HEK293T (cell line): ENCODE results near the gene CKS1B.

Experiments
- ARNT ChIP-seq: fragments of 450-650 bp; IDR thresholded peaks from 2 replicates; pipeline ENCODE4 v1.6.1; 2017; ENCODE audit warnings: mild to moderate bottlenecking
- BHLHE40 ChIP-seq: fragments of 450-650 bp; IDR thresholded peaks from 2 replicates; pipeline ENCODE4 v1.6.1; 2016; ENCODE audit warnings: mild to moderate bottlenecking, moderate library complexity, borderline replicate concordance
- CTBP1 ChIP-seq: fragments of 450-650 bp; IDR thresholded peaks from 2 replicates; pipeline ENCODE4 v1.6.1; 2016; ENCODE audit warnings: borderline replicate concordance
- ELF4 ChIP-seq: fragments of 450-650 bp; IDR thresholded peaks from 2 replicates; pipeline ENCODE4 v1.6.1; 2017; ENCODE audit warnings: antibody characterized with exemption
- FOXK2 ChIP-seq: fragments of 450-650 bp; IDR thresholded peaks from 2 replicates; pipeline ENCODE4 v1.6.1; 2016; ENCODE audit warnings: mild to moderate bottlenecking
- FOXM1 ChIP-seq: fragments of 450-650 bp; IDR thresholded peaks from 2 replicates; pipeline ENCODE4 v1.6.1; 2017; ENCODE audit warnings: mild to moderate bottlenecking, borderline replicate concordance
- HDGF ChIP-seq: fragments of 450-650 bp; IDR thresholded peaks from 2 replicates; pipeline ENCODE4 v1.6.1; 2017; ENCODE audit warnings: antibody characterized with exemption, borderline replicate concordance
- LEF1 ChIP-seq: fragments of 450-650 bp; IDR thresholded peaks from 2 replicates; pipeline ENCODE4 v1.6.1; 2017; ENCODE audit warnings: mild to moderate bottlenecking, borderline replicate concordance
- NFRKB ChIP-seq: fragments of 450-650 bp; IDR thresholded peaks from 2 replicates; pipeline ENCODE4 v1.6.1; 2016; ENCODE audit warnings: mild to moderate bottlenecking, moderate library complexity
- SP1 ChIP-seq: fragments of 450-650 bp; IDR thresholded peaks from 2 replicates; pipeline ENCODE4 v1.6.1; 2017
- SUZ12 ChIP-seq: fragments of 450-650 bp; IDR thresholded peaks from 2 replicates; pipeline ENCODE4 v1.6.1; 2016; ENCODE audit warnings: mild to moderate bottlenecking
- TF ChIP-seq, protein P1 (sequence below): fragments of 450-650 bp; IDR thresholded peaks from 2 replicates; pipeline ENCODE4 v1.6.1; 2016

DNA sequence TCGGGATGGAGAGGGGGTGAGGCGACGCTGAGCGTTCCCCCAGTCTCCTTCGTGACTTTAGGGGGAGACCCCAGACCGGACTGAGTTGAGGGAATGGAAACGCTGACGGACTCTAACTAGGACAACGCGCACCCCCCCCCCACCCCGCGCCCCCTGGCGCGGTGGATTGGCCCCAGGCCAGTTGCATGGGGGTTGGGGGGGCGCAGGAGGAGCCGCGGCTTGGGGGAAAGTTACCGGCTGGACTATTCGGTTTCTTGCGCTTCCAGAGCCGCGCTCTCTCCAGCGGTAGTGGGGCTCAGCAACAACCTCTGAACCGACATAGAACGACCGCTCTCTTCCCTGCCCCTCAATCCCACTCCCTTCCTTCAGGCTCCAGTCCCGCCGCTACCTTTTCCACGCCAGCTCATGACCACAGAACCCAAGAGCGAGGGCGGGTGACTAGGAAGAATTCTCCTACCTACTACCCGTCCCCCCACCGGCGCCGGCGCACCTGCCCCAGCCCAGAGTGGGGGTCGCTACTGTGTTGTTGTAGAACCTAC lies 28.8 kb downstream of the CKS1B start:
- no peak for TF ChIP-seq SP1
- TF ChIP-seq FOXK2: no peak
- no peak for TF ChIP-seq LEF1
- no peak for TF ChIP-seq CTBP1
- no peak for TF ChIP-seq ELF4
- TF ChIP-seq BHLHE40: no peak
- TF ChIP-seq FOXM1: no peak
- no peak for TF ChIP-seq SUZ12
- no peak for TF ChIP-seq HDGF
- no peak for TF ChIP-seq ARNT
- TF ChIP-seq, protein P1, sequence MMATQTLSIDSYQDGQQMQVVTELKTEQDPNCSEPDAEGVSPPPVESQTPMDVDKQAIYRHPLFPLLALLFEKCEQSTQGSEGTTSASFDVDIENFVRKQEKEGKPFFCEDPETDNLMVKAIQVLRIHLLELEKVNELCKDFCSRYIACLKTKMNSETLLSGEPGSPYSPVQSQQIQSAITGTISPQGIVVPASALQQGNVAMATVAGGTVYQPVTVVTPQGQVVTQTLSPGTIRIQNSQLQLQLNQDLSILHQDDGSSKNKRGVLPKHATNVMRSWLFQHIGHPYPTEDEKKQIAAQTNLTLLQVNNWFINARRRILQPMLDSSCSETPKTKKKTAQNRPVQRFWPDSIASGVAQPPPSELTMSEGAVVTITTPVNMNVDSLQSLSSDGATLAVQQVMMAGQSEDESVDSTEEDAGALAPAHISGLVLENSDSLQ: no peak
- no peak for TF ChIP-seq NFRKB
